GM06990 (cell line): ENCODE data around the gene C6orf120.

Source experiments
- DNase-seq: peaks from one replicate; pipeline ENCODE4 v3.0.0-alpha.2; 2011; ENCODE audit not compliant: insufficient read length; ENCODE audit errors: extremely low read depth
- H3K27me3 ChIP-seq: replicated peaks from 2 replicates; pipeline ENCODE4 v1.6.0; 2011; ENCODE audit warnings: low read length; ENCODE audit not compliant: control insufficient read depth, insufficient read depth
- H3K36me3 ChIP-seq: 2 replicates; pipeline ENCODE4 v1.5.1; 2011; ENCODE audit warnings: low read length; ENCODE audit not compliant: control insufficient read depth, insufficient read depth
- H3K4me3 ChIP-seq: replicated peaks from 2 replicates; pipeline ENCODE4 v1.5.1; 2011; ENCODE audit warnings: low read depth, mild to moderate bottlenecking, control low read depth, low read length
- CTCF ChIP-seq: IDR thresholded peaks from 2 replicates; pipeline ENCODE4 v1.5.1; 2011; ENCODE audit warnings: low read length, control low read depth, mild to moderate bottlenecking, inconsistent platforms; ENCODE audit not compliant: insufficient read depth, poor library complexity, severe bottlenecking

C6orf120 gene

GRCh38 chr6:169671563-169671962 lies 30.4 kb upstream of the C6orf120 start:
- Histone ChIP-seq H3K36me3 (peaks cover 4% of the 10 kb centered on the region; the same call in 1 of the 2 replicates), H3K27me3 (no peaks in the 10 kb centered on the region), H3K4me3 (no peak overlapping the region)
- DNase-seq = no peak
- TF ChIP-seq CTCF = no peak

- no peak for TF ChIP-seq CTCF
- Histone ChIP-seq H3K36me3 (peaks cover 3% of the 10 kb centered on the region), H3K27me3 (no peaks in the 10 kb centered on the region), H3K4me3 (no peak overlapping the region)
- DNase-seq = no peak
These were observed 26.9 kb upstream of the C6orf120 start for GRCh38 chr6:169675011-169675410.

GRCh38 chr6:169677096-169677495 lies 24.8 kb upstream of the C6orf120 start:
- no peaks in the 10 kb centered on the region for H3K27me3 ChIP-seq
- no peak for TF ChIP-seq CTCF
- H3K4me3 ChIP-seq = no peak overlapping the region
- H3K36me3 ChIP-seq = no peaks in the 10 kb centered on the region; the same call in none of the 2 replicates
- no peak for DNase-seq

GRCh38 chr6:169678342-169678741 lies 23.6 kb upstream of the C6orf120 start:
- DNase-seq = no peak
- TF ChIP-seq CTCF = no peak
- Histone ChIP-seq H3K27me3 (no peaks in the 10 kb centered on the region), H3K36me3 (peaks cover 3% of the 10 kb centered on the region), H3K4me3 (no peak overlapping the region)

GRCh38 chr6:169684056-169684455 lies 17.9 kb upstream of the C6orf120 start:
- no peak for DNase-seq
- H3K36me3 ChIP-seq = peaks cover 3% of the 10 kb centered on the region
- no peak for TF ChIP-seq CTCF
- H3K4me3 ChIP-seq = no peak overlapping the region
- H3K27me3 ChIP-seq = no peaks in the 10 kb centered on the region

DNA sequence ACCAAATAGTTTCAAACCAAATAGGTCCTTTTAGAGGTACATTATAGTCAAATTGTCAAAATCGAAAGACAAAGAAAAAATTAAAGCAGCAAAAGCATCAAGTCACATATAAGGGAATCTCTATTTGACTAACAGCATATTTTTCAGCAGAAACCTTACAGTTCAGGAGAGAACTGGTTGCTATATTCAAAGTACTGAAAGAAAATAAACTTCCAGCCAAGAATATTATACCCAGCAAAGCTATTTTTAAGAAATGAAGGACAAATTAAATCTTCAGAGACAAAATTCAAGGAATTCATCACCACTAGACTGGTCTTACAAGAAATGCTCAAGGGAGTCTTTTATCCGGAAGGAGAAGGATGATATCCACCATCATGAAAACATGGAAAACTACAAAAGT lies 16.1 kb upstream of the C6orf120 start:
- Histone ChIP-seq H3K27me3 (no peaks in the 10 kb centered on the region), H3K36me3 (peaks cover 3% of the 10 kb centered on the region), H3K4me3 (no peak overlapping the region)
- no peak for TF ChIP-seq CTCF
- no peak for DNase-seq
